ENCODE results near the gene TMEM242. TPM values are rescaled to one million over a fixed set of nuclear protein-coding genes. Genes with fewer than 3 reads are reported as not detected.

Gene TMEM242
- total RNA-seq, 1 experiment from 2014 or later: 6.6 TPM

DNA sequence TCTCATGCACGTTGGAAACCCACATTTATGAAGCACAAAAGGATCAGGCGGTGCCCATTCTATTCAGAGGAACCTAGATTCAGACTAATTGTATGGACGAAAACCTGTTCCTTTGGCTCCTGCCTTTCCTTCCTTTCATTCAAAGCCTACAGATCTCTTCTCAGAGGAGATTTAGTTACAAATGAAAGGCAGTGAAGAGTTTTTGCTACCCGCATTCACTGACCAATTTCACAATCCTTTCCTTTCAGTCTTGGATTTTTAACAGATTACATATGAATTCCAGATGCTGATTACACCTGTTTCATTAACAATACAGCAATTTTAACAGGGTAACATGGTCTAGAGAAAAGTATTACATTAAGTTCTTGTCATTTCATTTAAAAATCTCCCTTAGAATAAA is 32.0 kb downstream of the TMEM242 start:
- DNase-seq (ENCODE audit: extremely low read depth, low read depth): no peak

DNA sequence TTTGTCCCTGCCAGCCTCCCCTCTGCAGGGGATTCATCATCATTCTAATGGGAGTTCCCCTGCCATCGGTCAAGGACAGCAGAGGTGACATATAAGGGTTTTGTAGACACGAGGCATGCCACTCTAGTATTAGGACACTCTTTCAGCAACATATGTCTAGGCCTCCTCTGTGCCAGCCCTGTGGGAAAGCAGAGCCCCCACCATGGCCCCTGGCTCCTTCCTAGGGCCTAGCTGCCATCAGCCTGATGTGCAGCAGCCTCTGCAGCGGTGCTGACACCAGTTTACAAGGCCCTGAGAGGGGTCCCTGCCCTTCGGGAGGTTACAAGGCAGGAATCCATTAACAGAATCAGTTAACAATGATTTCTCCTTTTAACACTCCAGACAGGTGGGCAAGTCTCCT is 32.5 kb downstream of the TMEM242 start:
- no peak for DNase-seq (ENCODE audit: extremely low read depth, low read depth)

DNA sequence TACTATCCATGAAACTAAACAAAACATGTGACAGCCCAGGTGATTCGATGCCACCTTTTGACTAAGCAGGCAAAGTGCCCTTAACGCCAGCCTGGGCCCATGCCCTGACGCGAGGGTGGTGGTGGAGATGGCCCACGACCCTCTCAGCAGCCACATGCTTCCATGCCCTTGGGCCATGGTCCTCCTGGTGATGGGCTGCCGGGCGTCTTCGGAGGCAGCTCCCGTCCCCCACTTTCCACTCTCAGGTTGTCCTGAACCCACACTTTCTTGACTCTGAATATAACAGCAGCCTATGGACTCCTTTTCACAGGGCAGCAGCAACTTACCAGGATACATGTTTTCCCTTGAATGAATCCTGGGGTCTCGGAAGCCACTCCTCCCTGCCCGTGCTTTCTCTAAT is 33.6 kb downstream of the TMEM242 start:
- DNase-seq (ENCODE audit: extremely low read depth, low read depth): no peak

DNA sequence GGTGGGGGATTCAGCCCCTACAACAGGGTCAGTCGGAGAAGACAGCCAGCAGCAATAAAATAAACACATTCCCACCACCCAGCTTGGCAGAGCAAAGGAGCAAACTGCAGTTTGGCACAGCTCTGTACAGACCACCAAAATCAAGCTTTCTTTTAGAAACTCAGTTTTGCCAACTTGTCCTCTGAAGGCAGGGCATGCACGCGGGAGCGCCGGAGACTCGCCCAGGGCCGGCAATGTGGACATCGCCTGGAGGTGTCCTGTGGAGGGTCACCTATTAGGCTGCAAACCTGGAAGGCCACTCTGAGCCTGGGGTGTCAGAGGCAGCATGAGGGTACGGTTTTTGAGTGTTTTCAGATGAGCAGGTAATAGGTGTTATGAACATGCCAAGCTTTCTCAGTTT is 34.7 kb downstream of the TMEM242 start:
- DNase-seq (ENCODE audit: extremely low read depth, low read depth): no peak

DNA sequence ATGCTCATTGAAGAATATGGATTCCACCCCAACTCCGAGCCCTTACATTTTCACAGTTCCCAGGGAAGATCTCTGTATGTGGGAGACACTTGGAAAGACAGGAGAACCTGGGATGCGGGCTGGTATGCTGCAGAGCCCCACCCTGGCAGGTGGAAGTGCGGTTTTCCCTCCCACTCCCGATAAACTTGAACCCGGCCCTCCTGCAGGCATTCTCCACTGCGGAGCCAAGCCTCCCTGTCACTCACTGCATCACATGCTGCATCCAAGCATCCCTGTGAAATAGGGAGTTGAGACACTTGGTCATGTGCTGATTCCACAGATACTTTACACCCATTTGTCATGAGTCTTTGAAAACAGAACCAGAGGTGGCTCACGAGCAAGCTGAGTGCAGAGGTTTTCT is 35.4 kb downstream of the TMEM242 start:
- no peak for DNase-seq (ENCODE audit: extremely low read depth, low read depth)

DNA sequence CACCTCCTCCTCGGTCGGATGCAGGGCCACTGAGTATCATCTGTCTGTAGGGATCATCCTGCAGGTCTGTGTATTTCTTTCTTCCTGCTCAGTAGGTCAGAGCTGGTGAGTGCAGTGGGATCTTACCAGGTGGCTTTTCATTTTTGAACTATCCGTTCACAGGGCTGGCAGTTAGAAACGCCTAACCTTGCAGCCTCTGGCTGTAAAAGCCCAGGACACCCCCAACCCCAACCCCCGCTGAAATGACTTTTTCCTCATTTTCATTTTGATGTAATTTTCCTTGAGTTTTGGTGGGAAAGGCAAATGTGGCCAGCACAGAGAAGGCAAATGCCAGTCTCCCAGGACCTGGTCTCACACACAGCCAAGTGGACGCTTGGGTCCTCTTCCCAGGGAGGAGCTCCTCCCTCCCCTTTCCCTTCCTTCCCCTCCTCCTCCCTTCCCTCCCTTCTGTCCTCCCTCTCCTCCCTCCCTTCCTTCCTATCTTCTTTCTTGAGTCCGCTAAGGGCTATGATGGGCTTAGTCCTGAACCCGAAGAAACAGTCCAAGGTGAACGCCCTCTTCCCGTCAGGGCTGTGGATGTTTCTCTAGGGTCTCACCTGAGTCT is 36.0 kb downstream of the TMEM242 start:
- no peak for DNase-seq (ENCODE audit: extremely low read depth, low read depth)

DNA sequence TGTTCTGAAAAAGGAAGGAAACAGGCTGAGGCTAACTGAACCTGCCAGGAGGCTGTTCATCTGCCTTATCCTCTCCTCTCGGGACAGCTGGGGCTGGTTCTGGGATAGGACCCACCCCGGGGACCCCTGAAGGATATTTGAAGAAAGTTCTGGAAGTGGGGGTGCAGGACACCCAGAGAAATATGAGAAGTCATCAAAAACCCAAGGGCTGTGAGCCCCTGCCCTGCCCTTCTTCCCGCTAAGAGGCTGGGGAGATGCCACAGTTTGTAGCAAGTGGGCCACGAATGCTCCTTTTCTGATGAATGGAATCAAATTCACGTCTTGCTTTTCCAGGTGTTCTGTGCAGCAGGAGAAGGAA is 37.9 kb downstream of the TMEM242 start:
- no peak for DNase-seq (ENCODE audit: extremely low read depth, low read depth)

DNA sequence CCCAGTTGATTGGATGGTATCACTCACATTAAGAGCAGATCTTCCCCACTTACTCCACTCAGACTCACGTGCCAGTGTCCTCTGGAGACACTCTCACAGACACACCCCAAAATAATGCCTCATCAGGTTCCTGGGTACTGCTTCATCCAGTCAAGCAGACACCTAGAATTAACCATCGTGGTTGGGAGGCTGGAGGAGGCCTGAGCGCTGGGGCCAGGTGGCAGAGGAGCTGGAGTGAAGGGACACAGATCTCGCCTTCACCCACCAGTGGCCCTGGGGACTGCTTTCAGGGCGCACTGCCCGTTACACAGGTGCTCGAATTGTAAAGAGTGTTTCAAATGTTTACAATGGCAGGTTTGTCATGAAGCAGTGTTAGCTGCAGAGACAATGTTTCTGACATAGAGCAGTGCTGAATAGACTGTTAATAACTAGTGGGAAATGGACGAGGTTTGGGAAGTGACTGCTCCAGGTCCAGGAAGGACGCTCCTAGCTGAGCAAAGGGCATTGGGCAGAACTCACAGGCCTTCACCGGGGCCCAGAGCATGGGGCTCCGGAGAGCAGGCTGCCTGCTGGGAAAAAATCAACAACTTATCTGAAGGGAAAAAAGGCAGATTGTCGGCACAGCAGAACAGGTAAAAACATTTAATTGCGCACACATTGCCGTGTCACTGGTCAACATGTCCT is 38.4 kb downstream of the TMEM242 start:
- DNase-seq (ENCODE audit: extremely low read depth, low read depth): no peak

DNA sequence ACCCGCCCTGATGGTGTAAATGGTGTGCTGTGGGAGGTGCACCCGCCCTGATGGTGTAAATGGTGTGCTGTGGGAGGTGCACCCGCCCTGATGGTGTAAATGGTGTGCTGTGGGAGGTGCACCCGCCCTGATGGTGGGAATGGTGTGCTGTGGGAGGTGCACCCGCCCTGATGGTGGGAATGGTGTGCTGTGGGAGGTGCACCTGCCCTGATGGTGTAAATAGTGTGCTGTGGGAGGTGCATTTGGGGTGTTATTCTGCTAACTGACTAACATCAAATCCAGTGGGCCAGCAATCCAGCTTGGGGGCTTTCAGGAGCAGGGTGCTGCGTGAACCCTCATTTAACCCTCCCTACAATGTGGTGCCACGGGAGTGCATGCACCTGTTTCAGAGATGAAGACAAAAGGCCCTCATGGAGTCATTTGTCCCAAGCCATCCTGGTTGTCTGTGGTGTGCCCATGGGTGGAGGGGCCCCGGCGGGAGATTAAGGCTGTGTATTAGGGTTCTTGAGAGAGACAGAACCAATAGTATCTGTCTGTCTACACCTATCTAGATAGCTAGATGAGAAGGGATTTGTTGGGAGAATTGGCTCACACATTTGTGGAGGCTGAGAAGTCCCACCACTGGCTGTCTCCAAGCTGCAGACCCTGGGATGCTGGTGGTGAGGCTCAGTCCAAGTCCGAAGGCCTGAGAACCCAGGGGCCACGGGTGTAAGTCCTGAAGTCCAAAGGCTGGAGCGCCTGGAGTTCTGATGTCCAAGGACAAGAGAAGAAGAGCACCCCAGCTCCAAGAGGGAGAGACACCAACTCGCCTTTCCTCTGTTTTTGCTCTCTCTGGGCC is 39.2 kb downstream of the TMEM242 start:
- DNase-seq (ENCODE audit: extremely low read depth, low read depth): no peak

DNA sequence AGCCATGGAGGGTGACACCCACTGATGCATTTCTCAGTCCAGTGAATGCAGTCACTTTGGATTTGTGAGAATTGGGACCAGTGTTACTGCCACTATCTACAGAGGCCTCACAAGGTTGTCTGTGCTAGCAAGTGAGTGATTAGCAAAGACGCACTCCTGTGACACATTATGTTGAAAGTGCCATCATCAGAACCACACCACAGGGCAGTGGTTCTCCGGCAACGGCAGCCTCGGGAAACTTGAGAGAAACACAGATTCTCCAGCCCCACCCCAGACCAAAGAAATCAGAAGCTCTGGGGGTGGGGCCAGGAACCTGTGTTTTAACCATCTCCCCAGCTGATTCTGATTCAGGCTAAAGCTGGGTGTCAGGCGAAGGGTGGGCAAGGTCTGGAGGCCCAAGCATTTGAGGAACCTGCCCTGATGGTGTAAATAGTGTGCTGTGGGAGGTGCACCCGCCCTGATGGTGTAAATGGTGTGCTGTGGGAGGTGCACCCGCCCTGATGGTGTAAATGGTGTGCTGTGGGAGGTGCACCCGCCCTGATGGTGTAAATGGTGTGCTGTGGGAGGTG is 39.9 kb downstream of the TMEM242 start:
- DNase-seq (ENCODE audit: extremely low read depth, low read depth): no peak

DNA sequence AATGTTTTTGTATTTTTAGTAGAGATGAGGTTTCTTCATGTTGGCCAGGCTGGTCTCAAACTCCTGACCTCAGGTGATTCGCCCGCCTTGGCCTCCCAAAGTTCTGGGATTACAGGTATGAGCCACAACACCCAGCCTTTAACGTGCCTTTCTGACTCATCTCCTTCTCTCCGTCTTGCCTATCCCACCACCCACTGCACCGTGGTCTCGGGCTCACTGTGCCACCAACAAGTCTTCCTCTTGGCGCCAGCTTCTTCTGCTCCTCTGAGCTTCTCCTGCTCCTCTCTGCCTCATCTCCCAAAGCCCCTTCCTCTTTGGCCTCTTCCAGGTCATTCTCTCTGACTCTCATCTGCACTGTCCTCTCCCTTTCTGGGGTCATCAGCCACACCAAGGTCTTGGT is 41.0 kb downstream of the TMEM242 start:
- no peak for DNase-seq (ENCODE audit: extremely low read depth, low read depth)

DNA sequence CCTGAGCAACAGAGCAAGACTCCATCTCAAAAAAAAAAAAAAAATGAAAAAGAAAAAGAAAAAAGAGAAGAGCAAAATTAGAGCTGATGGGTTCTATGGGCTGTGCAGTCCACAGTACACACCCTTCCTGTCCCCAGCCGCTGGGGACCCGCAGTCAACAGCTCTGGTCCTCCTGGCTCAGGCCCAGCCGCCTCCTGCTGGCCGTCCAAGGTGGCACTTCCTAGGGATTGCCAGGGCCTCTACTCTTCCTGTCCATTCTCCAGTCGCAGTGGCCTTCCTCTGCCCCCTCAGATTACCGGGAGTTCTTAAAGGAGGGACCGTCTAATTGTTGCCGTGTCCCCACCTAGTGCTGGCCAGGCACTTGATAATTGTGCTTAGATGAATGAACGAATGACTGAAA is 41.7 kb downstream of the TMEM242 start:
- DNase-seq (ENCODE audit: extremely low read depth, low read depth): no peak

DNA sequence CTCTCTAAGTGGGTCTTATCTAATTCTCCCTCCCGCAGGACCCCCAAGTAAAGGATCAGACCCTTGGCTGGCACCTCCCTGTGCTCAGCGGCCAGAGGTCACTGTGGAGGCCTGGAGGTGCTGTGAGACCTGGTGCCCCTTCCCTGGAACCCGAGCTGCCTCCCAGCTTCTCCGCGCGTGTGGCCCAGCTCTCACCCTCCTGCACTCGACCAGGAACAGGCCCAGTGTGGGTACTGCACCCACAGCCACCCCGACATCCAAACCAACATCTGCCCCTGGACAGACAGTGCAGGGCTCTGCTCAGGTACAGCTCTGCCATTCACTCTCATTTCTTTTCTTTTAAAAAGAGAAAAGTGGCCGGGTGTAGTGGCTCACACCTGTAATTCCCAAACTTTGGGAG is 42.4 kb downstream of the TMEM242 start:
- no peak for DNase-seq (ENCODE audit: extremely low read depth, low read depth)

DNA sequence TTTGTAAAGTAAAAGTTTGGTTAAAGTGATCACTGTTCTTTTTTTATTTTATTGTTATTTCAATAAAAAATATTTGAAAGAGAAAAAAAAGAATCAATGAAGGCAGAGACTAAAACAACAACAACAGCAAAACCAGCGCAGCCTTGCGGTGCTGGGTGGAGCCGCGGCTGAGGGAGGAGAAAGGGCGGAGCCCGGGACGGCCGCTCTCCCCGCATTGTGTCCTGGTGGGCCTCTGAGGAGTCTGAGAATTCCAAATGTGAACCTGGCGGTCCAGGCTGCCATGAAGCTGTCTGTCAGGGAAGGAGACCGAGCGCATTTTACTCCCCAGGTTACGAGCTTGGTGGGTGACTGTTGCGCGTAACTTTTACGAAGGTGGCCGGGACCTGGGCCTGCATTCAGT is 43.2 kb downstream of the TMEM242 start:
- no peak for DNase-seq (ENCODE audit: extremely low read depth, low read depth)

DNA sequence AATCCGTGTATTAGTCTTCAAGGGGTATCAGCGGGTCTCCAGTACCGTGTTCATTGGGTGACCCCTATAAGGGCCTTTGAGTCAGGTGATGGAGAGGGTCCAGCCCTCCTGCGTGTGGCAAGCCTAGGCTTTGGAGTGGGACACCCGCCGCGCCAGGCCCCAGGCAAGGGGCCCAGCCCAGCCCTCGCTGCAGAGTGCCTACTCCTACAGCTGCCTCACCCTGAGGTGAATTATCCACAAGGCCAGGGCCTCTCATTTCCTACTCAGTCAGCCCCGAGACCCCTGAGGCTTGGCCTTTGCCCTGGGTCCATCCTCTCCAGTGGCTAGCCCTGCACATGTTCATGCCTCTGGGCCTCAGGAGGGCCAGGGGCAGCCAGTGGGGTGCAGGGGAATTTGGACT is 45.1 kb downstream of the TMEM242 start:
- no peak for DNase-seq (ENCODE audit: extremely low read depth, low read depth)

DNA sequence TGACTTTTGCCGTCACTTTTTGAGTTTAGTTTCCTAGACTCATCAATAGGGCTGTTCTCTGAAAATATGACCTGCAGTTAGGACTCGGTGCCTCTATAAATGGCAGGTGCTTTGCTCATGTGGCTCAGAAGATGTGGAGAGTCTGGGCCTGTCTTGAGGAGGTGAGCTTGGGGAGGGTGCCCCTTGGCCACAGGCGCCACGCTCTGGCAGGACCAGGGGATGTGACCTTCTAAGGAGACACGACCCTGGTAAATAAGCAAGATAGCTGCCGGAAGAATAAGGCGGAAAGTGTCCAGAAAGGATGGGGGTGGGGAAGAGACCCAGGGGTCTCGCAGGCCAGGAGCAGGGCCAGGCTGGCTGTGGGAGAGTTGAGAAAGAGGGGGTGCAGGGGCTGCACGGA is 46.6 kb downstream of the TMEM242 start:
- DNase-seq (ENCODE audit: extremely low read depth, low read depth): no peak

DNA sequence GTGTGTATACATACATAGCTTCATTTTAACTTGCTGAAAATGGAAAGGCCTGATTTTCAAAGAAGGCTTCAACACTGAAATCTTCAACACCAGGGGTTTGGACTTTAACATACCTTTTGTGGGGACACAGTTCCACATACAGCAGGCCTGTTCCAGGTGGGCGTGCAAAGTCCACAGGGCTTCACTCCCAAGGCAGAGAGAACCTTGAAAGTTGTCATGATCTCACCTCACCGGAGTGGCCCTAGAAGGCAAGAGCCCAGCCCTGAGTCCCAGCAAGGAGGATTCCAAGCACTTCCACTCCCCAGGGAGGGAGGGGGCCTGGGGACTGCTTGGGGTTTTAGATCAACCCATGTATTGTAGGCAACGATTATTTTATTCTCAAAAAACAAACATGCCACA is 47.2 kb downstream of the TMEM242 start:
- DNase-seq (ENCODE audit: extremely low read depth, low read depth): no peak

DNA sequence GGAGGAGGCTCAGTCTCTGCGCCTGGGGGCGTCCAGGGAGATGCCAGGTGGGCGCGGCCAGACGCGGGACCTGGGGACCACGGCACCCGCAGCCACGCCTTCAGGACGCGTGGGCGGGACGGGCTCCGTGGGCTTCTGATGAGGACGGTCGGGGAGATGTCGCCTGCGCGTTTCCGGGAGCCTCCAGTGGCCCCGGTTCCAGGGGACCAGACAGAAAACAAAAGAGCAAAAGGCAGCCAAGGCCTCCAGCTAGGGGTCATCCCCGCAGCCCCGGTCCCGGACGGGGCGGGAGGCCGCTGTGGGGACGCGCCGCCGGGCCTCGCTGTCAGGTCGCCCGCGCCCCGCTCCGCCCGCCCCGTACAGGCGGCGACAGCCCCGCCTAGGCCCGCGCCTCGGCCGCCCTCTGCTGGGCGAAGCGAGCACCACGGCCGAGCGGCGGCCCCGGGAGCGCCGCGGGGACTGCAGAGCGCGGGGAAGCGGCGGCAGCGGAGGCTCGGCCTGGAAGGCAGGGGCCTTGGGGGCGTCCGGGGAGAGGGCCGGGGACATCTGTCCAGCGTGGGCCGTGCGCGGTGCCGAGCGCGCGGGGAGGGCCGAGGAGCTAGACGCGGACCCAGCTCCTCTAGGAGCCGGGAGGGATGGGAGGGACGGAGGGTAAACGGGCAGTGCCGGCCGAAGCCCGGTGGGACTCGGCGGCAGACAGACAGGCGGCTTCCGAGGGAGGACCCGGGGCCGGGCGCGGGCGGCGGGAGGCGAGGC is 48.7 kb downstream of the TMEM242 start:
- peak; percentile 40 for DNase-seq (ENCODE audit: extremely low read depth, low read depth)

DNA sequence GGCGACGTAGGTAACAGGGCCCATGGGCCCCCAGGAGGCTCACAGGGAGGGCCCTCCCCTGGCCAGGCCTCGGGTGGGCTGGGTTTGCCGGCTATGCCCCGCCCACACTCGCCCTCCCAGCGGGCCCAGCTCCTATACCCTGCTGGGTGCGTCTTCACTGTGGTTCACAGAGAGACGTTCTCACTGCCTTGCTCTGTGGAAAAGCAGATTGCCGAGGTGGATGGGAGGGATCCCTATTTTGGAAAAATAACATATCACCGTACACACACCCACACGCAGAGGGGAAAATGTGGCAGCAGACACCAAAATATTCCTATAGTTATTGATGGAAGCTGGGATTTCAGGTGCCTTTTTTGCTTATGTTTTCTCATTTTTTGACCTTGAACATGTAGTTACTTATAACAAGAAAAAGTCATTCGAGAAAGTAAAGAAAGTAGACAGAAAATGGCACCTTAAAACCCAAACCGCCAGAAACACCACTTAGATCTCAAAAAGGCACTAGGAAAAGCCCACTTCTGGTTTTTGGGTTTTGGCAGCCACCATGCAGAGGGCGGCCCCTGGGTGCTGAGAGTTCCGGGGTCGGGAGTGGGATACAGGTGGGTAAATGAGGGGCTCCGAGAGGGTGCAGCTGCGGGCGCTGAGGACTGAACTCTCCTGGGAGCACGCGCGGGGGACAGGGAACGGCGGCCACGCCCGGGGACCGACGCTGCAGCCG is 49.4 kb downstream of the TMEM242 start:
- DNase-seq (ENCODE audit: extremely low read depth, low read depth): no peak

All from NCI-H460 (cell line).